ENCODE data around the gene CASP5. TPM values are rescaled to one million over a fixed set of nuclear protein-coding genes. Genes with fewer than 3 reads are reported as not detected.

Gene CASP5
- total and polyA plus RNA-seq, 2 experiments from 2014 or later: 0.46 to 2.9 TPM

GRCh38 chr11:104968856-104969776, 53.9 kb downstream of the CASP5 start:
- no peaks in the 10 kb centered on the region for H3K36me3 ChIP-seq (replicated peaks; ENCODE audit: insufficient read depth, low read depth)
- DNase-seq (ENCODE audit: low spot score): peak; percentile 11
- H3K9me2 ChIP-seq (replicated peaks; ENCODE audit: insufficient read depth): no peaks in the 10 kb centered on the region
- H2AFZ ChIP-seq: peak overlapping the region; percentile 49
- H3K4me1 ChIP-seq (ENCODE audit: insufficient read depth): peaks cover 5% of the 10 kb centered on the region
- peak overlapping the region; percentile 68 for H3K4me2 ChIP-seq
- no peaks in the 10 kb centered on the region for H3K27me3 ChIP-seq
- peaks cover 6% of the 10 kb centered on the region for H3K79me2 ChIP-seq
- 80% methylated on average over 16 of the region's 16 CpGs for WGBS (ENCODE audit: low lambda C conversion rate, missing lambda C conversion rate)
- TF ChIP-seq, protein P1, sequence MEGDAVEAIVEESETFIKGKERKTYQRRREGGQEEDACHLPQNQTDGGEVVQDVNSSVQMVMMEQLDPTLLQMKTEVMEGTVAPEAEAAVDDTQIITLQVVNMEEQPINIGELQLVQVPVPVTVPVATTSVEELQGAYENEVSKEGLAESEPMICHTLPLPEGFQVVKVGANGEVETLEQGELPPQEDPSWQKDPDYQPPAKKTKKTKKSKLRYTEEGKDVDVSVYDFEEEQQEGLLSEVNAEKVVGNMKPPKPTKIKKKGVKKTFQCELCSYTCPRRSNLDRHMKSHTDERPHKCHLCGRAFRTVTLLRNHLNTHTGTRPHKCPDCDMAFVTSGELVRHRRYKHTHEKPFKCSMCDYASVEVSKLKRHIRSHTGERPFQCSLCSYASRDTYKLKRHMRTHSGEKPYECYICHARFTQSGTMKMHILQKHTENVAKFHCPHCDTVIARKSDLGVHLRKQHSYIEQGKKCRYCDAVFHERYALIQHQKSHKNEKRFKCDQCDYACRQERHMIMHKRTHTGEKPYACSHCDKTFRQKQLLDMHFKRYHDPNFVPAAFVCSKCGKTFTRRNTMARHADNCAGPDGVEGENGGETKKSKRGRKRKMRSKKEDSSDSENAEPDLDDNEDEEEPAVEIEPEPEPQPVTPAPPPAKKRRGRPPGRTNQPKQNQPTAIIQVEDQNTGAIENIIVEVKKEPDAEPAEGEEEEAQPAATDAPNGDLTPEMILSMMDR (IDR thresholded peaks at IDR 0.05; ENCODE audit: poor library complexity): no peak
- TF ChIP-seq EZH2phosphoT487 (IDR thresholded peaks at IDR 0.05; ENCODE audit: low read depth, severe bottlenecking, unreplicated experiment): no peak
- TF ChIP-seq EZH2 (IDR thresholded peaks at IDR 0.05; ENCODE audit: borderline replicate concordance): no peak
- H3K27ac ChIP-seq: peak overlapping the region; percentile 88
- peak overlapping the region; percentile 8 for H3K4me3 ChIP-seq
- H3K9me3 ChIP-seq (ENCODE audit: low read depth): no peaks in the 10 kb centered on the region
- no peaks in the 10 kb centered on the region for H4K20me1 ChIP-seq (ENCODE audit: insufficient read depth, poor library complexity, severe bottlenecking)

DNA sequence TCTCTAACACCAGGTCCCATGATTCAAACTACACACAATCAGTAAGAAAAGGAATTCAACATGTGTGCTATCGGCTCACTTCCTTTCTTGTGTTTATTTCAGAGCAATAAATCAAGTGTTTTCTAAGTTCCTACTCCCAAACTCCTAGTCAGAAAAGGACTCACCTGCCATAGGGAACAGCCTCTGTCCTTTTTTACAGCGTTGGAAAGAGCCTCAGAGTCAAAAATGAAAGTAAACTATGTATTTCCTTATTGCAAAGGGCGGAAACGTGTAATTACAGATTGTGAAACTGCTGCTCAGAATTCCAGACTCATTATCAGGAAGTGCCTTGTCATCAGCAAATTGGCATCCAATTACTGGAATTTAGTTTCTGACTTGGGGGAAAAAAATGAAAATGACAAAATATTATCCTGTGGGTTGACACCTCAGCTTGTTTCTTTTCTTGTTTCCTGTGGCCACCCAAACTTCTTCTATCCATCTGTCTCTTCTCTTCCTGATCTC, 54.6 kb downstream of the CASP5 start, which contains the start of gene CASP4:
Gene CASP4 (minus strand): TSS at position 220 of the 501 bp plus-strand sequence. CDS start 49 bp downstream, at position 171.
- peak within 1 kb of the TSS; percentile 49 for H2AFZ ChIP-seq
- H3K79me2 ChIP-seq: peaks cover 6% of the 10 kb centered on the region

DNA sequence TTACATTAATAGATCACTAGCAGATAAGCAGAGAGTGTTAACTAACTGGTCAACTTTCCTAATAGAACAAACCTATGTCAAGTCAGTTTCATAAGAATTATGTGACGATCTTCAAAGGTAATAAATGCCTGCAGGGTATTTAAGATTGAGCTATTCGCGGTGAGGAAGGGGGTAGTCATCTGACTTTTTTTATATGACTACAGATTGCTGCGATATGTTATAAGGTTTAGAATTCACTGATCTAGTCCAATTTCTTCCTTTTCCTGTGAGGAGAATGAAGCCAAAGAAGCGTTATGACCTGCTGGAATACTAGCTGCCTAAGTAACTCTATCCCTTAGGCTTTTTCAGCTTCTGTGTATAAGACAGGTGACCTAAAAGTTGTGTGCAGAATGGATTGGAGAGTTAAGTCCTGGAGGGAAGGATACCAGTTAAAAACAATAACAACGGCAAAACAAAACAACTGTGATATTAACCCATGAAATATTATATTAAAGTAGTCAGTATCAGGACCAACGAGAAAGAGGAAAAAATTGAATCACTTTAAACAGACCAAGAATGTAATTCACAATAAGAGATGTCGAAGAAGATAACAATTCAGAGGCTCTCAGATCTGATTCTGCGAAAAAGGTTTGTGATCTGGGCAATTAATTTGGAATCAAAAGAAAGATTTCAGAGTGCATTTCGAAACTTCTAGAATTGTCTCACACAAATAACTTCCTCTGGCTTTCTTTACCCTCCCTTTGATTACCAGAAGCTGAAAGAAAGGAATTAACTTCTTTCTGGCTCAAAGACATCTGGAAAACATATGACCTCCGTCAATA, 55.2 kb downstream of the CASP5 start:
- Histone ChIP-seq H4K20me1 (ENCODE audit: insufficient read depth, poor library complexity, severe bottlenecking) (no peaks in the 10 kb centered on the region), H3K4me3 (peak overlapping the region; percentile 27), H3K9me3 (ENCODE audit: low read depth) (no peaks in the 10 kb centered on the region), H3K27me3 (no peaks in the 10 kb centered on the region), H3K27ac (peak overlapping the region; percentile 88), H3K9me2 (replicated peaks; ENCODE audit: insufficient read depth) (no peaks in the 10 kb centered on the region), H2AFZ (peak overlapping the region; percentile 49), H3K4me1 (ENCODE audit: insufficient read depth) (peaks cover 5% of the 10 kb centered on the region), H3K4me2 (peak overlapping the region; percentile 68), H3K79me2 (peaks cover 6% of the 10 kb centered on the region), H3K36me3 (replicated peaks; ENCODE audit: insufficient read depth, low read depth) (no peaks in the 10 kb centered on the region)
- DNase-seq (ENCODE audit: low spot score): no peak
- WGBS (ENCODE audit: low lambda C conversion rate, missing lambda C conversion rate): 53% methylated on average over 11 of the region's 11 CpGs
- TF ChIP-seq EZH2phosphoT487 (IDR thresholded peaks at IDR 0.05; ENCODE audit: low read depth, severe bottlenecking, unreplicated experiment) (no peak), EZH2 (IDR thresholded peaks at IDR 0.05; ENCODE audit: borderline replicate concordance) (no peak)
- TF ChIP-seq, protein P1 (IDR thresholded peaks at IDR 0.05; ENCODE audit: poor library complexity): no peak

More for the DNA sequence above, 54.6 kb downstream of the CASP5 start, which contains the start of gene CASP4:
- 19% methylated on average over 4 of the region's 4 CpGs for WGBS (ENCODE audit: low lambda C conversion rate, missing lambda C conversion rate)
- Histone ChIP-seq H3K36me3 (replicated peaks; ENCODE audit: insufficient read depth, low read depth) (no peaks in the 10 kb centered on the region), H3K4me2 (peak within 1 kb of the TSS; percentile 68), H3K9me3 (ENCODE audit: low read depth) (no peaks in the 10 kb centered on the region), H3K9me2 (replicated peaks; ENCODE audit: insufficient read depth) (no peaks in the 10 kb centered on the region), H4K20me1 (ENCODE audit: insufficient read depth, poor library complexity, severe bottlenecking) (no peaks in the 10 kb centered on the region), H3K27me3 (no peaks in the 10 kb centered on the region), H3K4me1 (ENCODE audit: insufficient read depth) (peaks cover 5% of the 10 kb centered on the region), H3K27ac (peak within 1 kb of the TSS; percentile 88), H3K4me3 (peak within 1 kb of the TSS; percentile 27)
- peak; percentile 67 for DNase-seq (ENCODE audit: low spot score)
- TF ChIP-seq, protein P1 (IDR thresholded peaks at IDR 0.05; ENCODE audit: poor library complexity): no peak
- TF ChIP-seq EZH2phosphoT487 (IDR thresholded peaks at IDR 0.05; ENCODE audit: low read depth, severe bottlenecking, unreplicated experiment) (no peak), EZH2 (IDR thresholded peaks at IDR 0.05; ENCODE audit: borderline replicate concordance) (no peak)

All from hepatocyte (in vitro differentiated cells).